Activated CD4-positive, CD25-positive, alpha-beta regulatory T cell (primary cell): ENCODE results near the gene COL11A2.

Source experiments
- DNase-seq, 4 experiments: peaks; one replicate each; lab custom pipeline; 2025; lab: John Stamatoyannopoulos, UW

COL11A2 gene

DNA sequence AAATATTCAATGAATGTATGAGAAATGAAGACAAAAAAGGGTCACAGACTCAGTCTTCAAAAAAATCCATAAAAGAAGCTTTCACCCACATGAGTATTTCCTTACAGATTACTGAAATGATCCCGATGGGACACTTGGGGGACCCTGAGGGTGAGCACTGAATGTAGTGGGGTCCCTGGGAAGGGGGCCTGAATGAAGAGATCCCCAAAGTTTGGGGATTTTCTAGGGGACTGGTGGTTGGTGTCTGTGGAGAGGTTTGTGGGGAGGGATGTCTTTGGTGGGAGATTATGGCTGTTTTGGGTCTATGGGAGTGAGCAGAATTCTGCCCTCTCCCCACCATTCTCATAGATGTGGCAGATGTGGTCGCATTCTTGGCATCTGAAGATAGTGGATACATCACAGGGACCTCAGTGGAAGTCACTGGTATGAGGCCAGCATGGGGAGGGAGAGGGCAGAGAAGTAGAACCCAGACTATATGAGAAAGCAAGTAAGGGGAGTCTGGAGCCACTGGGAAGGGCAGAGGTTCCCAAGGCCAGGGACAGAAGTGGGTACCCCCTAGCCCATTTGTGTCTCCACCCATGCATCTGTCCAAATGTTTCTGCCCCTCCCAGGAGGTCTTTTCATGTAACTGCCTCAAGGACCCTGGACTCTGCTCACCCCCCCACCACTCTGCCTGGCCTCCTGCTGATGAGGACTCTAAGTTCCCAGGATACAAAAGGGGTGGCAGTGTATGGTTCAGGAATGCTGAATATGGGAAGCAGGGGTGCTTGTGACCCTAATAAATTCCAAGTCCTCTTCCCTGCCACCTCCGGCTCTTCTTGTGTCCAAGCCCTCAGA is 14.0 kb upstream of the COL11A2 start:
- DNase-seq: no peak

DNA sequence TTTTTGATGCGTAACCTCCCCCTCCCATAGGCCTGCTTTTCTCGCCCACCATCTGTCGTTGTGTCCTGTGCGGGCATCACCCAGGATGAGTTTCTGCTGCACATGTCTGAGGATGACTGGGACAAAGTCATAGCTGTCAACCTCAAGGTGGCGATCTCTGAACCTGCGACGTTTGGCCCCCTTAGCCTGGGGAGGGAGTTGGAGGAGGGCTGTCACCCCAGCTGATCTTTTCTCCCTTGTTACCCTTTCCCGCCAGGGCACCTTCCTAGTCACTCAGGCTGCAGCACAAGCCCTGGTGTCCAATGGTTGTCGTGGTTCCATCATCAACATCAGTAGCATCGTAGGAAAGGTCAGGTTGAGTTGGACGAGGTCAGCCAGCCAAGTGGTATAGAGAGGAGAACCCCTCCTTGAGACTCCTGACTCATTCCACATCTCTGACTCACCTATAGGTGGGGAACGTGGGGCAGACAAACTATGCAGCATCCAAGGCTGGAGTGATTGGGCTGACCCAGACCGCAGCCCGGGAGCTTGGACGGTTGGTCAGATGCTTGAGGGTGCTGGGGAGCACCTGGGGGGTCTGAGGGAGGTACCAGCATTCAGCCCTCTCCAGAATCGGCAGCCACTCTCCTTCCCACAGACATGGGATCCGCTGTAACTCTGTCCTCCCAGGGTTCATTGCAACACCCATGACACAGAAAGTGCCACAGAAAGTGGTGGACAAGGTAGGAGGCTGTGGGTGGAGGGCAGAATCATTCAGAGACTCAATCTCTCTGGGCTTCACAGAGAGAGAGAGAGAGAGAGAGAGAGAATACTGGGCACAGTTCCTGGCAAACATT is 13.1 kb upstream of the COL11A2 start:
- DNase-seq: peak in 1 of 4 experiments; percentile 29

DNA sequence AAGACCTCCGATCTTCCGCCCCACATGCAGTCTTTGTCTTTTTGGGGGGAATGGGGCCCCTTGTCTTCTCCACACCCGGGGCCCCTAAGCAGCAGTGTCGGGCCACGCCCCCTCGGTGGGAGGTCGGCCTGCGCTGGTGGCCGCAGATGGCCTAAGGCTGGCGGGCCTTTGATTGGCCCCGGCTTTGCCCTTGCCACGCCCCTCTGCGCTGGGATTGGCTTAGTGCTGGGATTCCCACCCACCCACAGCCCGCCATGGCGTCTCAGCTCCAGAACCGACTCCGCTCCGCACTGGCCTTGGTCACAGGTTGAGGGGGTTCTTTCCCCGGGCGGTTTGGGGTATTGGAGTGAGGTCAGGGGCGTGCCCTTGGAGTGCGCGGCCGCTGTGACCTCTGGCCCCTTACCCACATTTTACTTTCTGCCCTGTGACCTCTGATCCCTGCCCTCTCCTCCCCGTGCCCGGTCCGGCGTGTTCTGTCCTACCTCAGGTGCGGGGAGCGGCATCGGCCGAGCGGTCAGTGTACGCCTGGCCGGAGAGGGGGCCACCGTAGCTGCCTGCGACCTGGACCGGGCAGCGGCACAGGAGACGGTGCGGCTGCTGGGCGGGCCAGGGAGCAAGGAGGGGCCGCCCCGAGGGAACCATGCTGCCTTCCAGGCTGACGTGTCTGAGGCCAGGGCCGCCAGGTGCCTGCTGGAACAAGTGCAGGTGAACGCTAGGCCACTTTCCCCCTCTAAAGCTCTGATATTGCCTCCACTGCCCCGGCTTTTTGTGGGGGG is 12.3 kb upstream of the COL11A2 start, which contains the start of gene HSD17B8:
Gene HSD17B8, plus strand, starts transcription at position 241 of the 776 bp plus-strand sequence. Its CDS starts 14 bp downstream, at position 255.
- DNase-seq: peak; percentile 74 to 83 (median 80)

DNA sequence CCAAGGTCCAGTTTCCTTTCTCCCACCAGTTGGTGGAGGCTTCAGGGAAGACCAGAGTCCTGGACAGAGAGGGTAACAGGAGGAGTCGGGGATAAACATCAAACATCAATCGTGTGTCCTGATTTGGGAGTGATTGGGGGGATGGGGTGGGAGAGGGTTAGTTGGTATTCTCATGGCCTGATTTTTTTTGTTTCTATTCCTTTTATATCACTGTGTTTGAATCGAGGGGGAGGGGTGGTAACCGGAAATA is 11.8 kb upstream of the COL11A2 start:
- DNase-seq: no peak

- no peak for DNase-seq
Observed at GRCh38 chr6:33203443-33204164, 11.3 kb upstream of the COL11A2 start.

- DNase-seq: no peak
Observed at GRCh38 chr6:33202799-33203198, 10.5 kb upstream of the COL11A2 start.

- no peak for DNase-seq
Observed at GRCh38 chr6:33201935-33202334, 9.7 kb upstream of the COL11A2 start.

DNA sequence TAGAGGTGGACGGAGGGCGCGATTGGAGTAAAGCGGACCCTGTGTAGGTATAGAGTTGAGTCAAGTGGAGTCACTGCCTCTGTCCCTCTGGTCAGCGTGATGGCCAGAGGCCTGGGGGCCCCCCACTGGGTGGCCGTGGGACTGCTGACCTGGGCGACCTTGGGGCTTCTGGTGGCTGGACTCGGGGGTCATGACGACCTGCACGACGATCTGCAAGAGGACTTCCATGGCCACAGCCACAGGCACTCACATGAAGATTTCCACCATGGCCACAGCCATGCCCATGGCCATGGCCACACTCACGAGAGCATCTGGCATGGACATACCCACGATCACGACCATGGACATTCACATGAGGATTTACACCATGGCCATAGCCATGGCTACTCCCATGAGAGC is 8.9 kb upstream of the COL11A2 start:
- DNase-seq: no peak

GRCh38 chr6:33200219-33201146 is 8.2 kb upstream of the COL11A2 start, which contains the start of the genes RXRB and SLC39A7:
Gene RXRB (minus strand): TSS chr6:33200665. CDS start chr6:33200476, 189 bp downstream.
Gene SLC39A7 (plus strand): TSS chr6:33200867. CDS start chr6:33201246, 379 bp downstream.
- peak; percentile 96 to 99 (median 98) for DNase-seq

DNA sequence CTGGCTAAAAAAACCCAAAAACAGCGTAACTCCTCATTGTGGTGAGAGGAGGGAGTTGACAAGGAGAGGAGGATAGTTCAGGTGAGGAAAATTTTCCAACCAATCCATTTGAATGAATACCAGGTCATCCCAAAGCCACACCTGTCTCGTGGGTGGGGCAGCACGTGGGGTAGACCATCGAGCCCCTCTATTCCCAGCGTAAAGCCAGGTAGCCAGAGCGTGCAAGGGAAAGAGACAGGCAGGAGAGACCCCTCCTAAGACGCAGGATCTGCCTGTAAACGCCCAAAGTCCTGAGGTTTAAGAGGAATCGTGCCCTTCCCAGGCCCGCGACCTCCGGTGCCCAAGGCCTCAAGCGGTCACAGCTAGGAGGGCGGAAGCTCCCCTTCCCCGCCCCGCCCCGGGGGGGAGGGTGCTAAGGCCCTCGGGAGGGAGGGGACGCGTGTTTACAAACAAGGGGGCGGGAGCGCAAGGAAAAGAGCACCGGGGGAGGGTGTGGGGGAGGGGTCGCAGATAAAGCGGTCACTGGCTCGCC is 7.5 kb upstream of the COL11A2 start:
- peak; percentile 58 to 71 (median 68) for DNase-seq

GRCh38 chr6:33198853-33199436 is 6.7 kb upstream of the COL11A2 start:
- DNase-seq: no peak

GRCh38 chr6:33198159-33198852 is 6.0 kb upstream of the COL11A2 start:
- no peak for DNase-seq

GRCh38 chr6:33197431-33198048 is 5.3 kb upstream of the COL11A2 start:
- DNase-seq: no peak

DNA sequence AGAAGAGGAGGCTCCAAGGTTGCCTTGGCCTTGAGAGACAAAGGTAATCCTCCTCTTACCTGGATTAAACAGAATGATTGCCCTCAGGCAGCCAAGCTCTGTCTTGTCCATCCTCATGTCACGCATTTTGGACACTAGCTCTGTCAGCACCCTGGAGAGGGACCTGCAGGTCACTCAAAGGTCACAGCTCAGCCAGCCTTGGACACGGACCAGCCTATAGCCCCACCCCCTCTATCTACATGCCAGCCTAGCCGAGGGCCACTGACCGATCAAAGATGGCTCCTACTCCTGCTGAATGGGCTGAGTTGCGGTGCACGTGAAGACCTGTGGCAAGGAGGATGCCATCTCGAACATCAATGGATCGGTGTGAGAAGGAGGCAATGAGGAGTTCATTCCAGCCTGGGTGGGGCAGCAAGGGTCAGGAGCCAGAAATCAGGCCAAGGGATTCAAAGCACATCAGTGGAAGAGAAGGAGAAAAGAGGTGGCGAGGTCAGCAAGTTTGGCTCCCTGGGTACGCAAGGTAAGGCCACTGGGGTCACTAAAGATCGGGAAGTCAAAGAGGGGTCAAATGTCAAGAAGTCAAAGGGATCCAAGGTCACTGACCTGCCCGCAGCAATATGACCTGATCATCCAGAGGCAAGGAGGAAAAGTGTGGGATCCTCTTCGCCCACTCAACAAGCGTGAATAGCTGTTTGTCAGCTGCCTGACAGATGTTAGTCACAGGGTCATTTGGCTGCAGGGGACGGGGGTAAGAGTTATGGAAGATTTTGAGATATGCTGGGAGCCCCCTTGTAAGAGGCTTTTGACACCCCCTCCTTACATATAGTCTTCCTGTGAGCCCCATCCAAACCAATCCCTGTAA is 3.3 kb upstream of the COL11A2 start:
- no peak for DNase-seq

DNA sequence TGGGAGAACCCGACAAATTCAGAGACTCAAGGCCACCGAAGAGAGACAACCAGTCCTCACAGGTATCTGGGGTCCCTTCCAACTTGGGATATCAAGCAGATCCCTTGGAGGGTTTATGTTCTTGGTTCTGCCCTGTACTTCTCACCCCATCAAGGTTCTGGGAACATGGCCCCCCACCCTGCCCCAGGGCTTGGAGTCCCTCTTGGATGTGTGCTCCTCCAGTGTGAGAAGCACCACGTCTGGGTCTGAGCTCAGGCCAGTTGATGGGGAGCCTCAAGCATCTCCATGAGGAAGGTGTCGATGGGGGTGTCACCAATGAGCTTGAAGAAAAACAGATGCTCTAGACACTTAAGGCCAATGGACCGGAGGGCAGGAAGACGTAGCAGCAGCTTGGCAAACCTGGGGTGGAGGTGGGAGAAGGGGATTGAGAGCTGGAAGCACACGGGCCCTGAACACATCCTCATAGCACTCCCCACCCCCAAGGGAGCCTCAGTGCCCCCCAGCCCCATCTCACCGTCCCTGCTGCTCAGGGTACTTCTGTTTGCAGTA is 2.2 kb upstream of the COL11A2 start:
- DNase-seq: no peak

- DNase-seq: no peak
Observed at GRCh38 chr6:33193619-33194018, 1.4 kb upstream of the COL11A2 start.
